CD14-positive monocyte (primary cell): ENCODE data around the gene ATP1B3. TPM values are rescaled to one million over a fixed set of nuclear protein-coding genes. Genes with fewer than 3 reads are reported as not detected.

ENCODE experiments used
- DNase-seq, 3 donors: peaks; one replicate each; pipeline ENCODE4 v3.0.0-alpha.2; 2011 to 2022
- H2AFZ ChIP-seq: 2 replicates; pipeline ENCODE4 v1.6.0; 2012; ENCODE audit warnings: mild to moderate bottlenecking, low read depth, low read length, inconsistent platforms; ENCODE audit not compliant: insufficient read depth, poor library complexity, severe bottlenecking
- H3K27ac ChIP-seq, 2 donors: 1 replicate in 1 of 2; 2 replicates in 1 of 2; pipeline ENCODE4 v1.5.1; 2012 to 2013; ENCODE audit warnings: low read length in 2 of 2, control low read depth in 1 of 2, inconsistent platforms in 1 of 2, low read depth in 1 of 2, mild to moderate bottlenecking in 1 of 2
- H3K27me3 ChIP-seq, 2 donors: one replicate each; pipeline versions ENCODE4 v1.6.0 to v1.6.1; 2011 to 2013; ENCODE audit warnings: low read length in 2 of 2; ENCODE audit not compliant: control insufficient read depth in 2 of 2, insufficient read depth in 2 of 2
- H3K36me3 ChIP-seq, 2 donors: replicated peaks in 1 of 2; 1 replicate in 1 of 2; 2 replicates in 1 of 2; pipeline versions ENCODE4 v1.5.1 to v1.6.1; 2012 to 2013; ENCODE audit warnings: low read length in 2 of 2, control low read depth in 1 of 2, inconsistent platforms in 1 of 2, mild to moderate bottlenecking in 1 of 2; ENCODE audit not compliant: insufficient read depth in 2 of 2, control insufficient read depth in 1 of 2
- H3K4me1 ChIP-seq, 2 donors: 1 replicate in 1 of 2; 2 replicates in 1 of 2; pipeline versions ENCODE4 v1.5.1 to v1.6.1; 2012 to 2013; ENCODE audit warnings: low read length in 2 of 2, control low read depth in 1 of 2, inconsistent platforms in 1 of 2, mild to moderate bottlenecking in 1 of 2, moderate library complexity in 1 of 2; ENCODE audit not compliant: insufficient read depth in 2 of 2, control insufficient read depth in 1 of 2
- H3K4me2 ChIP-seq: replicated peaks from 2 replicates; pipeline ENCODE3; 2012; ENCODE audit warnings: low read length, moderate library complexity, mild to moderate bottlenecking; ENCODE audit not compliant: poor library complexity, severe bottlenecking; ENCODE audit errors: extremely low read depth
- H3K4me3 ChIP-seq, 3 experiments: fragments of 200-600 bp in 1 of 3; sonication (generic) in 1 of 3; replicated peaks in 1 of 3; 1 replicate in 2 of 3; 2 replicates in 1 of 3; pipeline ENCODE4 v1.5.1; 2011 to 2013; ENCODE audit warnings: low read length in 3 of 3, mild to moderate bottlenecking in 3 of 3, control low read depth in 2 of 3, low read depth in 2 of 3, inconsistent platforms in 1 of 3, moderate library complexity in 1 of 3
- H3K79me2 ChIP-seq: 2 replicates; pipeline ENCODE4 v1.6.0; 2012; ENCODE audit warnings: mild to moderate bottlenecking, control low read depth, inconsistent platforms, low read length, moderate library complexity; ENCODE audit not compliant: insufficient read depth
- H3K9ac ChIP-seq: 2 replicates; pipeline ENCODE4 v1.6.0; 2017; ENCODE audit warnings: low read length, mild to moderate bottlenecking; ENCODE audit not compliant: insufficient read depth, poor library complexity, severe bottlenecking
- H3K9me3 ChIP-seq, 2 donors: replicated peaks in 1 of 2; 1 replicate in 1 of 2; 2 replicates in 1 of 2; pipeline versions ENCODE4 v1.5.1 to v1.6.1; 2012 to 2013; ENCODE audit warnings: low read length in 2 of 2, control low read depth in 1 of 2; ENCODE audit not compliant: control insufficient read depth in 1 of 2, insufficient read depth in 1 of 2
- H4K20me1 ChIP-seq: 2 replicates; pipeline ENCODE4 v1.6.0; 2012; ENCODE audit warnings: mild to moderate bottlenecking, low read length, control low read depth, moderate library complexity; ENCODE audit not compliant: insufficient read depth
- H3K27ac Mint-ChIP-seq, 7 donors: one replicate each; pipeline ENCODE4 v1.8.0; 2020; ENCODE audit warnings: mild to moderate bottlenecking in 7 of 7, mixed read lengths in 7 of 7, moderate library complexity in 6 of 7, inconsistent platforms in 2 of 7
- H3K27me3 Mint-ChIP-seq, 3 donors: one replicate each; pipeline ENCODE4 v1.8.0; 2021 to 2022; ENCODE audit warnings: low read depth in 3 of 3, mild to moderate bottlenecking in 3 of 3, mixed read lengths in 3 of 3, moderate library complexity in 3 of 3, inconsistent platforms in 1 of 3
- H3K36me3 Mint-ChIP-seq, 2 donors: one replicate each; pipeline ENCODE4 v1.8.0; 2020; ENCODE audit warnings: mixed read lengths in 2 of 2, inconsistent platforms in 1 of 2, mild to moderate bottlenecking in 1 of 2
- H3K4me1 Mint-ChIP-seq: one replicate; pipeline ENCODE4 v1.8.0; 2020; ENCODE audit warnings: mild to moderate bottlenecking, mixed read lengths
- H3K4me3 Mint-ChIP-seq, 2 donors: one replicate each; pipeline ENCODE4 v1.8.0; 2020; ENCODE audit warnings: mild to moderate bottlenecking in 2 of 2, mixed read lengths in 2 of 2, moderate library complexity in 1 of 2
- H3K9me3 Mint-ChIP-seq, 7 donors: one replicate each; pipeline ENCODE4 v1.8.0; 2020 to 2022; ENCODE audit warnings: mixed read lengths in 7 of 7, mild to moderate bottlenecking in 6 of 7, moderate library complexity in 6 of 7, inconsistent platforms in 2 of 7
- CTCF ChIP-seq: fragments of 200-600 bp; IDR thresholded peaks from one replicate; pipeline ENCODE4 v1.8.0; 2022; ENCODE audit warnings: antibody characterized with exemption, mild to moderate bottlenecking
- WGBS: methylation state at CpG from one replicate; pipeline ENCODE4 v1.1.5; 2013; ENCODE audit warnings: missing lambda C conversion rate; ENCODE audit not compliant: insufficient coverage; 5-methylcytosine and 5-hydroxymethylcytosine counted together
- intact Hi-C, 2 donors: fragments of 100-400 bp; cut with micrococcal nuclease; formaldehyde crosslinking; loops; one replicate each; pipeline versions ENCODE4 v1.15.0 to v1.15.1; 2023
- polyA plus RNA-seq, 3 donors: library from polyadenylated mRNA; depleted of rRNA in 1 of 3; unstranded in 2 of 3; stranded (reverse) in 1 of 3; fragments of 300-500 nt in 2 of 3; fragments of >200 nt in 1 of 3; fragmentation: Illumina TruSeq in 2 of 3; gene quantifications; 1 replicate in 2 of 3; 2 replicates in 1 of 3; pipeline ENCODE4 v1.2.3, GENCODE V29; 2012 to 2021

Gene ATP1B3
- polyA plus RNA-seq, 3 donors, result 90.6 to 208 (median 177) TPM

DNA sequence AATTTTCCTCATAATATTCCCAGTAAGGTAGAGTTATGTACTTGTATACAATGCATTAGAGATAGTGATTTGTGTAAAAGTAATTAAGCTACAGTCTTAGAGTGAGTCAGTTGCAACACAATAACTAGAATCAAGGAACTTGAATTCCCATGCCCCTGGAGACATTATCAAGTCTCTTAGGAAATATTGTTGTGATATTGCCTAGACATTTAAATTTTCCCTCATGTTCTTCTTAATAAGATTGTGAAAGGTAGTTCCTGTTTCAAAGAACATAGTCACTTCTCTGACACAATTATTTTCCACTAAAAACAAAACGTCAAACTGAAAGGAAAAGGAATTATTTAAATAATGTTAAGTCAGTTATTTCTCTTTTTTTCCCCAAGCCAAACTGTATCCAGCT, 13.0 kb upstream of the ATP1B3 start:
- Histone ChIP-seq H3K79me2 (no peaks in the 10 kb centered on the region), H3K27ac (peak overlapping the region; percentile 88 to 91), H2AFZ (no peak overlapping the region), H3K4me2 (peak overlapping the region; percentile 60), H3K36me3 (no peaks in the 10 kb centered on the region), H3K4me3 (peak overlapping the region; percentile 16 to 60 (median 29)), H3K4me1 (peaks cover 22 to 25% of the 10 kb centered on the region in 2 donors), H4K20me1 (no peaks in the 10 kb centered on the region), H3K27me3 (no peaks in the 10 kb centered on the region), H3K9me3 (no peaks in the 10 kb centered on the region), H3K9ac (peak overlapping the region; percentile 52)
- DNase-seq, result peak; percentile 83 to 98 (median 94)
- Mint-ChIP-seq H3K27ac (peak overlapping the region; percentile 97 to 100 (median 99)), H3K4me1 (peaks cover 40% of the 10 kb centered on the region), H3K4me3 (peak overlapping the region; percentile 65 to 77), H3K36me3 (no peaks in the 10 kb centered on the region), H3K27me3 (peaks cover 0 to 4% (median 2%) of the 10 kb centered on the region in 3 donors), H3K9me3 (peaks cover 0 to 1% (median 0%) of the 10 kb centered on the region in 7 donors)
- intact Hi-C loops, result no loop called here
- TF ChIP-seq CTCF, result no peak
- no CpG with 5 or more reads among the region's 1 CpG for WGBS

- peak overlapping the region; percentile 65 to 77 for H3K4me3 Mint-ChIP-seq
Measured at GRCh38 chr3:141864281-141864970, 12.0 kb upstream of the ATP1B3 start.

More at GRCh38 chr3:141864281-141864970, 12.0 kb upstream of the ATP1B3 start:
- Mint-ChIP-seq H3K4me1 (peaks cover 40% of the 10 kb centered on the region), H3K9me3 (peaks cover 0 to 1% (median 0%) of the 10 kb centered on the region in 7 donors), H3K36me3 (no peaks in the 10 kb centered on the region), H3K27me3 (peaks cover 0 to 4% (median 2%) of the 10 kb centered on the region in 3 donors), H3K27ac (peak overlapping the region; percentile 97 to 100 (median 99))
- peak overlapping the region; percentile 88 to 91 for H3K27ac ChIP-seq
- WGBS, result 20% methylated on average over 1 of the region's 4 CpGs
- no peaks in the 10 kb centered on the region for H3K9me3 ChIP-seq
- no peaks in the 10 kb centered on the region for H3K79me2 ChIP-seq
- H4K20me1 ChIP-seq, result no peaks in the 10 kb centered on the region
- peak overlapping the region; percentile 50 for H3K4me2 ChIP-seq
- no peak for TF ChIP-seq CTCF
- H2AFZ ChIP-seq, result peak overlapping the region; percentile 34
- peak; percentile 43 to 86 (median 83) for DNase-seq
- H3K4me3 ChIP-seq, result peak overlapping the region in 1 of 3 experiments; percentile 60
- peak overlapping the region; percentile 52 for H3K9ac ChIP-seq
- H3K36me3 ChIP-seq, result no peaks in the 10 kb centered on the region
- intact Hi-C loops, result no loop called here
- H3K27me3 ChIP-seq, result no peaks in the 10 kb centered on the region
- H3K4me1 ChIP-seq, result peaks cover 22 to 25% of the 10 kb centered on the region in 2 donors
